ENCODE results near the gene TRIM71.

The TRIM71 gene

GRCh38 chr3:32857921-32858320 lies 40.1 kb downstream of the TRIM71 start:
- Histone ChIP-seq H3K4me3 (replicated peaks; ENCODE audit: insufficient read depth, low read length) (no peak overlapping the region), H3K27ac (replicated peaks) (no peak overlapping the region), H3K27me3 (ENCODE audit: insufficient read depth, poor library complexity, severe bottlenecking) (no peaks in the 10 kb centered on the region)
- no peak for DNase-seq (ENCODE audit: low read depth in 1 of 2, low spot score in 1 of 2)
- TF ChIP-seq, protein P1, sequence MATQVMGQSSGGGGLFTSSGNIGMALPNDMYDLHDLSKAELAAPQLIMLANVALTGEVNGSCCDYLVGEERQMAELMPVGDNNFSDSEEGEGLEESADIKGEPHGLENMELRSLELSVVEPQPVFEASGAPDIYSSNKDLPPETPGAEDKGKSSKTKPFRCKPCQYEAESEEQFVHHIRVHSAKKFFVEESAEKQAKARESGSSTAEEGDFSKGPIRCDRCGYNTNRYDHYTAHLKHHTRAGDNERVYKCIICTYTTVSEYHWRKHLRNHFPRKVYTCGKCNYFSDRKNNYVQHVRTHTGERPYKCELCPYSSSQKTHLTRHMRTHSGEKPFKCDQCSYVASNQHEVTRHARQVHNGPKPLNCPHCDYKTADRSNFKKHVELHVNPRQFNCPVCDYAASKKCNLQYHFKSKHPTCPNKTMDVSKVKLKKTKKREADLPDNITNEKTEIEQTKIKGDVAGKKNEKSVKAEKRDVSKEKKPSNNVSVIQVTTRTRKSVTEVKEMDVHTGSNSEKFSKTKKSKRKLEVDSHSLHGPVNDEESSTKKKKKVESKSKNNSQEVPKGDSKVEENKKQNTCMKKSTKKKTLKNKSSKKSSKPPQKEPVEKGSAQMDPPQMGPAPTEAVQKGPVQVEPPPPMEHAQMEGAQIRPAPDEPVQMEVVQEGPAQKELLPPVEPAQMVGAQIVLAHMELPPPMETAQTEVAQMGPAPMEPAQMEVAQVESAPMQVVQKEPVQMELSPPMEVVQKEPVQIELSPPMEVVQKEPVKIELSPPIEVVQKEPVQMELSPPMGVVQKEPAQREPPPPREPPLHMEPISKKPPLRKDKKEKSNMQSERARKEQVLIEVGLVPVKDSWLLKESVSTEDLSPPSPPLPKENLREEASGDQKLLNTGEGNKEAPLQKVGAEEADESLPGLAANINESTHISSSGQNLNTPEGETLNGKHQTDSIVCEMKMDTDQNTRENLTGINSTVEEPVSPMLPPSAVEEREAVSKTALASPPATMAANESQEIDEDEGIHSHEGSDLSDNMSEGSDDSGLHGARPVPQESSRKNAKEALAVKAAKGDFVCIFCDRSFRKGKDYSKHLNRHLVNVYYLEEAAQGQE (IDR thresholded peaks at IDR 0.05; ENCODE audit: insufficient replicate concordance, low read depth), result no peak
- TF ChIP-seq GABPA (IDR thresholded peaks at IDR 0.05; ENCODE audit: low read depth), result no peak
- no peak for TF ChIP-seq POLR2AphosphoS5 (IDR thresholded peaks at IDR 0.05; ENCODE audit: low read depth)

GRCh38 chr3:32859604-32860237 lies 41.9 kb downstream of the TRIM71 start:
- no peak overlapping the region for H3K27ac ChIP-seq (replicated peaks)
- H3K27me3 ChIP-seq (ENCODE audit: insufficient read depth, poor library complexity, severe bottlenecking), result no peaks in the 10 kb centered on the region
- TF ChIP-seq, protein P1 (IDR thresholded peaks at IDR 0.05; ENCODE audit: insufficient replicate concordance, low read depth), result no peak
- TF ChIP-seq CTCF (IDR thresholded peaks at IDR 0.05; ENCODE audit: insufficient read depth, low read length) (no peak), SPI1 (IDR thresholded peaks at IDR 0.05; ENCODE audit: borderline replicate concordance, low read depth) (no peak), GABPA (IDR thresholded peaks at IDR 0.05; ENCODE audit: low read depth) (no peak), POLR2AphosphoS5 (IDR thresholded peaks at IDR 0.05; ENCODE audit: low read depth) (no peak)
- no peak for DNase-seq (ENCODE audit: low read depth in 1 of 2, low spot score in 1 of 2)
- no peak overlapping the region for H3K4me3 ChIP-seq (replicated peaks; ENCODE audit: insufficient read depth, low read length)

DNA sequence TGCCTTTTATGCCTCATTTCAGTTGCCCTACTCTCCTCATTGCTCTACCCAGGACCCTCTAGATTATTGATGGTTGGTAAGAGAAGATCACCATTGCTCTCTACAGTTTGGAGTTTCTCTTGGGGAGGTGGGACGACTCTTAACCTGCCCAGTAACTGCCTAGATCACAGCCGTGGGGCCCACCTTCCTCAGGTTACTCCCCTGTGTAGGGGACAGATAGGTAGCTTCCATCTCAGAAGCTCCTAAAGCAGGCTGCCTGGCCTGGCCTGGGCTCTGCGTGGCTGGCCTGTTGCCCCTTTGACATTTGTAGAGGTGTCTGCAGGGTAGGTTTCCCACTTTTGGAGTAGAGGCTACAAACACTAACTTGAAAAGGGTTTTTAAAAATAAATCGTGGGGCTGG lies 42.7 kb downstream of the TRIM71 start:
- no peak for DNase-seq (ENCODE audit: low read depth in 1 of 2, low spot score in 1 of 2)
- no peaks in the 10 kb centered on the region for H3K27me3 ChIP-seq (ENCODE audit: insufficient read depth, poor library complexity, severe bottlenecking)
- no peak overlapping the region for H3K4me3 ChIP-seq (replicated peaks; ENCODE audit: insufficient read depth, low read length)
- no peak overlapping the region for H3K27ac ChIP-seq (replicated peaks)
- TF ChIP-seq SPI1 (IDR thresholded peaks at IDR 0.05; ENCODE audit: borderline replicate concordance, low read depth), result no peak
- TF ChIP-seq, protein P1 (IDR thresholded peaks at IDR 0.05; ENCODE audit: insufficient replicate concordance, low read depth), result no peak
- TF ChIP-seq CTCF (IDR thresholded peaks at IDR 0.05; ENCODE audit: insufficient read depth, low read length), result no peak
- no peak for TF ChIP-seq GABPA (IDR thresholded peaks at IDR 0.05; ENCODE audit: low read depth)
- TF ChIP-seq POLR2AphosphoS5 (IDR thresholded peaks at IDR 0.05; ENCODE audit: low read depth), result no peak

Data from HL-60 (cell line).